ENCODE measurements around the gene NDUFC2.

DNA sequence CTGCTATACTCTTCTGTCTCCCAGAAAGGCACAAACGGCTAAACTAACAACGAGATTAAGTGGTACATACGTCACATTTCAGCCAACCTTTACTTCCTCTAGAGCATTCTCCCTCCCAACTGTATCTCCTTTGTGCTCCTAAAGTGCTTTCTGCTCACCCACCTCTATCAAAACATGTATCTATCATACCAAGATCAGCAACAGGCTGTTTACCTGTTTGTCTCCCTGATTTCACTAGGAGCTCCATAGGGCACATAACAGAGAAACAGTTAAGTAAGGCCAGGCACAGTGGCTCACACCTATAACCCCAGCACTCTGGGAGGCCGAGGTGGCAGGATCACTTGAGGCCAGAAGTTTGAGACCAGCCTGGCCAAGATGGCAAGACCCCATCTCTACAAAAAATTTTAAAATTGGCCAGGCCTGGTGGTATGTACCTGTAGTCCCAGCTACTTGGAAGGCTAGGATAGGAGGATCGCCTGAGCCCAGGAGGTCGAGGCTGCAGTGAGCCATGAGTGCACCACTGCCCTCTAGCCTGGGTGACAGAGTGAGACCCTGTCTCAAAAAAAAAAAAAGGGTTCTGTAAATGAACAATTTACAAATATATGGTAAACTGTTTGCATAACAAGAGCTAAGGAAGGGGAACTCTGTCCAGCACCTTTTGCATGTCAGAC, 2.8 kb downstream of the NDUFC2 start:
- TF ChIP-seq ARNTL (CRISPR knock-in tag; IDR thresholded peaks at IDR 0.05; ENCODE audit: borderline replicate concordance, low read depth): no peak
- TF ChIP-seq PPARA (CRISPR knock-in tag; IDR thresholded peaks at IDR 0.05; ENCODE audit: borderline replicate concordance): no peak
- TF ChIP-seq, protein P1, sequence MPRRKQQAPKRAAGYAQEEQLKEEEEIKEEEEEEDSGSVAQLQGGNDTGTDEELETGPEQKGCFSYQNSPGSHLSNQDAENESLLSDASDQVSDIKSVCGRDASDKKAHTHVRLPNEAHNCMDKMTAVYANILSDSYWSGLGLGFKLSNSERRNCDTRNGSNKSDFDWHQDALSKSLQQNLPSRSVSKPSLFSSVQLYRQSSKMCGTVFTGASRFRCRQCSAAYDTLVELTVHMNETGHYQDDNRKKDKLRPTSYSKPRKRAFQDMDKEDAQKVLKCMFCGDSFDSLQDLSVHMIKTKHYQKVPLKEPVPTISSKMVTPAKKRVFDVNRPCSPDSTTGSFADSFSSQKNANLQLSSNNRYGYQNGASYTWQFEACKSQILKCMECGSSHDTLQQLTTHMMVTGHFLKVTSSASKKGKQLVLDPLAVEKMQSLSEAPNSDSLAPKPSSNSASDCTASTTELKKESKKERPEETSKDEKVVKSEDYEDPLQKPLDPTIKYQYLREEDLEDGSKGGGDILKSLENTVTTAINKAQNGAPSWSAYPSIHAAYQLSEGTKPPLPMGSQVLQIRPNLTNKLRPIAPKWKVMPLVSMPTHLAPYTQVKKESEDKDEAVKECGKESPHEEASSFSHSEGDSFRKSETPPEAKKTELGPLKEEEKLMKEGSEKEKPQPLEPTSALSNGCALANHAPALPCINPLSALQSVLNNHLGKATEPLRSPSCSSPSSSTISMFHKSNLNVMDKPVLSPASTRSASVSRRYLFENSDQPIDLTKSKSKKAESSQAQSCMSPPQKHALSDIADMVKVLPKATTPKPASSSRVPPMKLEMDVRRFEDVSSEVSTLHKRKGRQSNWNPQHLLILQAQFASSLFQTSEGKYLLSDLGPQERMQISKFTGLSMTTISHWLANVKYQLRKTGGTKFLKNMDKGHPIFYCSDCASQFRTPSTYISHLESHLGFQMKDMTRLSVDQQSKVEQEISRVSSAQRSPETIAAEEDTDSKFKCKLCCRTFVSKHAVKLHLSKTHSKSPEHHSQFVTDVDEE (CRISPR knock-in tag; IDR thresholded peaks at IDR 0.05): no peak
- no peak for TF ChIP-seq ESRRG (CRISPR knock-in tag; IDR thresholded peaks at IDR 0.05)
- TF ChIP-seq, protein P2, sequence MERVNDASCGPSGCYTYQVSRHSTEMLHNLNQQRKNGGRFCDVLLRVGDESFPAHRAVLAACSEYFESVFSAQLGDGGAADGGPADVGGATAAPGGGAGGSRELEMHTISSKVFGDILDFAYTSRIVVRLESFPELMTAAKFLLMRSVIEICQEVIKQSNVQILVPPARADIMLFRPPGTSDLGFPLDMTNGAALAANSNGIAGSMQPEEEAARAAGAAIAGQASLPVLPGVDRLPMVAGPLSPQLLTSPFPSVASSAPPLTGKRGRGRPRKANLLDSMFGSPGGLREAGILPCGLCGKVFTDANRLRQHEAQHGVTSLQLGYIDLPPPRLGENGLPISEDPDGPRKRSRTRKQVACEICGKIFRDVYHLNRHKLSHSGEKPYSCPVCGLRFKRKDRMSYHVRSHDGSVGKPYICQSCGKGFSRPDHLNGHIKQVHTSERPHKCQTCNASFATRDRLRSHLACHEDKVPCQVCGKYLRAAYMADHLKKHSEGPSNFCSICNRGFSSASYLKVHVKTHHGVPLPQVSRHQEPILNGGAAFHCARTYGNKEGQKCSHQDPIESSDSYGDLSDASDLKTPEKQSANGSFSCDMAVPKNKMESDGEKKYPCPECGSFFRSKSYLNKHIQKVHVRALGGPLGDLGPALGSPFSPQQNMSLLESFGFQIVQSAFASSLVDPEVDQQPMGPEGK (CRISPR knock-in tag; IDR thresholded peaks at IDR 0.05; ENCODE audit: borderline replicate concordance): no peak
- TF ChIP-seq, protein P3, sequence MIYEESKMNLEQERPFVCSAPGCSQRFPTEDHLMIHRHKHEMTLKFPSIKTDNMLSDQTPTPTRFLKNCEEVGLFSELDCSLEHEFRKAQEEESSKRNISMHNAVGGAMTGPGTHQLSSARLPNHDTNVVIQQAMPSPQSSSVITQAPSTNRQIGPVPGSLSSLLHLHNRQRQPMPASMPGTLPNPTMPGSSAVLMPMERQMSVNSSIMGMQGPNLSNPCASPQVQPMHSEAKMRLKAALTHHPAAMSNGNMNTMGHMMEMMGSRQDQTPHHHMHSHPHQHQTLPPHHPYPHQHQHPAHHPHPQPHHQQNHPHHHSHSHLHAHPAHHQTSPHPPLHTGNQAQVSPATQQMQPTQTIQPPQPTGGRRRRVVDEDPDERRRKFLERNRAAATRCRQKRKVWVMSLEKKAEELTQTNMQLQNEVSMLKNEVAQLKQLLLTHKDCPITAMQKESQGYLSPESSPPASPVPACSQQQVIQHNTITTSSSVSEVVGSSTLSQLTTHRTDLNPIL (CRISPR knock-in tag; IDR thresholded peaks at IDR 0.05; ENCODE audit: low read depth): no peak
- no peak for TF ChIP-seq ZNF70 (CRISPR knock-in tag; IDR thresholded peaks at IDR 0.05)
- no peak for TF ChIP-seq ZFP30 (CRISPR knock-in tag; IDR thresholded peaks at IDR 0.05)
- TF ChIP-seq TCF4 (CRISPR knock-in tag; IDR thresholded peaks at IDR 0.05; ENCODE audit: borderline replicate concordance): no peak
- TF ChIP-seq ZFP3 (CRISPR knock-in tag; IDR thresholded peaks at IDR 0.05): no peak
- no peak for TF ChIP-seq ZNF565 (CRISPR knock-in tag; conservative IDR thresholded peaks at IDR 0.05; ENCODE audit: low read depth)
